Neural cell (in vitro differentiated cells): ENCODE data around the gene APP. TPM values are rescaled to one million over a fixed set of nuclear protein-coding genes. Genes with fewer than 3 reads are reported as not detected.
"Not testable (repeated sequence)": the region's sequence is repeated elsewhere in the genome, so short reads cannot be mapped to it uniquely, and the experiment has no call there.

Source experiments
- H2AFZ ChIP-seq: fragments of 200-600, 300-800 bp; sonication (generic), shearing (Covaris generic); 2 replicates; pipeline ENCODE4 v1.6.0; 2014; ENCODE audit warnings: low read depth, mild to moderate bottlenecking, antibody characterized with exemption, low read length, moderate library complexity
- H3F3A ChIP-seq: fragments of 200-600 bp; shearing (Covaris generic); 2 replicates; pipeline ENCODE4 v1.6.1; 2016; ENCODE audit warnings: mild to moderate bottlenecking, moderate library complexity, mixed read lengths, antibody characterized with exemption, low read length; ENCODE audit not compliant: insufficient read depth, poor library complexity, severe bottlenecking
- H3K27ac ChIP-seq: fragments of 200-600, 300-800 bp; sonication (generic), shearing (Covaris generic); 2 replicates; pipeline ENCODE4 v1.5.1; 2014; ENCODE audit warnings: mild to moderate bottlenecking, low read length, moderate library complexity
- H3K27me3 ChIP-seq: fragments of 300-800, 200-600 bp; sonication (generic), shearing (Covaris generic); 2 replicates; pipeline ENCODE4 v1.6.0; 2014; ENCODE audit warnings: mild to moderate bottlenecking, low read depth, low read length, moderate library complexity; ENCODE audit not compliant: insufficient read depth
- H3K36me3 ChIP-seq: fragments of 300-800, 200-600 bp; sonication (generic), shearing (Covaris generic); 2 replicates; pipeline ENCODE4 v1.5.1; 2014; ENCODE audit warnings: mild to moderate bottlenecking, antibody characterized with exemption, low read length, moderate library complexity; ENCODE audit not compliant: insufficient read depth
- H3K4me2 ChIP-seq: fragments of 300-800, 200-600 bp; sonication (generic), shearing (Covaris generic); 2 replicates; pipeline ENCODE4 v1.6.0; 2014; ENCODE audit warnings: mild to moderate bottlenecking, low read length
- H3K4me3 ChIP-seq: fragments of 300-800, 200-600 bp; sonication (generic), shearing (Covaris generic); 2 replicates; pipeline ENCODE4 v1.5.1; 2014; ENCODE audit warnings: mild to moderate bottlenecking, low read length, moderate library complexity
- H3K79me2 ChIP-seq: fragments of 200-600 bp; shearing (Covaris generic); replicated peaks from 2 replicates; pipeline ENCODE4 v1.6.0; 2014; ENCODE audit warnings: mild to moderate bottlenecking, low read length, moderate library complexity; ENCODE audit not compliant: insufficient read depth
- H3K9ac ChIP-seq: fragments of 300-800, 200-600 bp; sonication (generic), shearing (Covaris generic); 2 replicates; pipeline ENCODE4 v1.6.1; 2016; ENCODE audit warnings: mild to moderate bottlenecking, low read length, mixed read lengths
- H3K9me2 ChIP-seq: fragments of 200-600 bp; shearing (Covaris generic); 2 replicates; pipeline ENCODE4 v1.6.1; 2016; ENCODE audit warnings: mild to moderate bottlenecking, low read length, mixed read lengths; ENCODE audit not compliant: insufficient read depth
- H3K9me3 ChIP-seq: fragments of 200-600, 300-800 bp; sonication (generic), shearing (Covaris generic); 2 replicates; pipeline ENCODE4 v1.6.1; 2016; ENCODE audit warnings: mild to moderate bottlenecking, mixed run types, low read length, moderate library complexity, mixed read lengths
- H4K20me1 ChIP-seq: fragments of 200-600 bp; shearing (Covaris generic); 2 replicates; pipeline ENCODE4 v1.6.1; 2016; ENCODE audit warnings: mild to moderate bottlenecking, mixed run types; ENCODE audit not compliant: insufficient read depth
- CTCF ChIP-seq: fragments of 450-650 bp; IDR thresholded peaks from 2 replicates; pipeline ENCODE4 v1.5.1; 2014; ENCODE audit warnings: antibody characterized with exemption, mild to moderate bottlenecking, moderate library complexity; ENCODE audit not compliant: poor library complexity, severe bottlenecking
- EP300 ChIP-seq: fragments of 450-650 bp; conservative IDR thresholded peaks from 2 replicates; pipeline ENCODE4 v1.6.1; 2014; ENCODE audit warnings: antibody characterized with exemption, mild to moderate bottlenecking, moderate library complexity; ENCODE audit not compliant: poor library complexity, severe bottlenecking
- EZH2 ChIP-seq: fragments of 200-600, 300-800 bp; shearing (Covaris generic), sonication (generic); IDR thresholded peaks from 2 replicates; pipeline ENCODE4 v1.6.1; 2014; ENCODE audit warnings: antibody characterized with exemption, low read length, borderline replicate concordance, mild to moderate bottlenecking; ENCODE audit not compliant: insufficient read depth, poor library complexity, severe bottlenecking
- MXI1 ChIP-seq: fragments of 450-650 bp; conservative IDR thresholded peaks from 2 replicates; pipeline ENCODE4 v1.6.1; 2014; ENCODE audit warnings: antibody characterized with exemption, mild to moderate bottlenecking; ENCODE audit not compliant: poor library complexity, severe bottlenecking
- POLR2AphosphoS5 ChIP-seq: IDR thresholded peaks from 2 replicates; pipeline ENCODE4 v1.6.1; 2012
- RAD21 ChIP-seq: fragments of 450-650 bp; conservative IDR thresholded peaks from 2 replicates; pipeline ENCODE4 v1.6.1; 2014; ENCODE audit warnings: antibody characterized with exemption, mild to moderate bottlenecking, moderate library complexity
- REST ChIP-seq: IDR thresholded peaks from 2 replicates; pipeline ENCODE4 v1.6.1; 2012; ENCODE audit warnings: borderline replicate concordance
- SMC3 ChIP-seq: fragments of 450-650 bp; conservative IDR thresholded peaks from 2 replicates; pipeline ENCODE4 v1.6.1; 2014; ENCODE audit warnings: antibody characterized with exemption, mild to moderate bottlenecking, moderate library complexity; ENCODE audit not compliant: poor library complexity
- TAF1 ChIP-seq: IDR thresholded peaks from 2 replicates; pipeline ENCODE4 v1.6.1; 2012; ENCODE audit warnings: low read depth
- polyA plus RNA-seq: library from polyadenylated mRNA; depleted of rRNA; stranded (reverse); fragments of >200 nt; gene quantifications from 2 replicates; pipeline ENCODE4 v1.2.3, GENCODE V29; 2014

Gene APP
- polyA plus RNA-seq, 1 donor from 2014 or later: 470 TPM

GRCh38 chr21:26082549-26082948 is 88.0 kb downstream of the APP start:
- no peak overlapping the region for H3K4me3 ChIP-seq
- H3F3A ChIP-seq: no peaks in the 10 kb centered on the region
- H3K79me2 ChIP-seq: peaks cover 39% of the 10 kb centered on the region
- H3K9me3 ChIP-seq: no peaks in the 10 kb centered on the region
- no peaks in the 10 kb centered on the region for H4K20me1 ChIP-seq
- H3K36me3 ChIP-seq: no peaks in the 10 kb centered on the region
- H3K27ac ChIP-seq: no peak overlapping the region
- no peak overlapping the region for H3K4me2 ChIP-seq
- TF ChIP-seq SMC3: no peak
- TF ChIP-seq REST: no peak
- TF ChIP-seq EP300: no peak
- TF ChIP-seq RAD21: no peak
- TF ChIP-seq CTCF: no peak
- no peak for TF ChIP-seq POLR2AphosphoS5
- no peak for TF ChIP-seq EZH2
- TF ChIP-seq TAF1: no peak
- TF ChIP-seq MXI1: no peak
- H3K9ac ChIP-seq: no peak overlapping the region
- H3K27me3 ChIP-seq: no peaks in the 10 kb centered on the region
- no peak overlapping the region for H2AFZ ChIP-seq
- H3K9me2 ChIP-seq: no peaks in the 10 kb centered on the region

GRCh38 chr21:26081175-26081760 is 89.3 kb downstream of the APP start:
- not testable (repeated sequence) for H3K27ac ChIP-seq, H3K27me3 ChIP-seq, H3K9me2 ChIP-seq, H3K4me2 ChIP-seq, H3K4me3 ChIP-seq, H3K9ac ChIP-seq, H4K20me1 ChIP-seq, H3K36me3 ChIP-seq, H3F3A ChIP-seq, H3K9me3 ChIP-seq, H2AFZ ChIP-seq
- peaks cover 49% of the 10 kb centered on the region for H3K79me2 ChIP-seq

GRCh38 chr21:26080211-26080610 is 90.4 kb downstream of the APP start:
- no peak overlapping the region for H3K27ac ChIP-seq
- peaks cover 48% of the 10 kb centered on the region for H3K79me2 ChIP-seq
- H3K27me3 ChIP-seq: no peaks in the 10 kb centered on the region
- TF ChIP-seq EZH2 (no peak), RAD21 (no peak), EP300 (no peak), POLR2AphosphoS5 (no peak), SMC3 (no peak), REST (no peak), TAF1 (no peak)
- H2AFZ ChIP-seq: no peak overlapping the region
- no peaks in the 10 kb centered on the region for H3F3A ChIP-seq
- no peaks in the 10 kb centered on the region for H3K36me3 ChIP-seq
- no peaks in the 10 kb centered on the region for H4K20me1 ChIP-seq
- no peaks in the 10 kb centered on the region for H3K9me3 ChIP-seq
- H3K9ac ChIP-seq: no peak overlapping the region
- H3K4me2 ChIP-seq: no peak overlapping the region
- H3K9me2 ChIP-seq: no peaks in the 10 kb centered on the region
- H3K4me3 ChIP-seq: no peak overlapping the region
